OCI-LY7 (cell line): ENCODE measurements around the gene RNF157. TPM values are rescaled to one million over a fixed set of nuclear protein-coding genes. Genes with fewer than 3 reads are reported as not detected.
A peak's percentile ranks its signal among the peaks of the same experiment; 100 is the strongest.

Source experiments
- BruUV-seq: library from RNA; stranded (reverse); fragments of 400-500 nt; replicated peaks from 2 replicates; lab custom pipeline; 2021; lab: Mats Ljungman, UMichigan
- CTCF ChIA-PET: fragments of 300-600 bp; sonication (Branson Sonifier 250); formaldehyde crosslinking; loops from one replicate; lab custom pipeline; 2022; ENCODE audit warnings: antibody characterized with exemption; ENCODE audit not compliant: unreplicated experiment; lab: Charles Lee
- POLR2A ChIA-PET: fragments of 300-600 bp; sonication (Branson Sonifier 250); formaldehyde crosslinking; loops from one replicate; lab custom pipeline; 2022; ENCODE audit warnings: antibody characterized with exemption; lab: Charles Lee
- DNase-seq: peaks from one replicate; pipeline ENCODE4 v3.0.0-alpha.2; 2015; ENCODE audit warnings: low spot score
- H2AFZ ChIP-seq: fragments of 200-600 bp; sonication (generic), shearing (Covaris generic); 2 replicates; pipeline ENCODE4 v1.6.1; 2014; ENCODE audit warnings: mild to moderate bottlenecking, antibody characterized with exemption, low read length, moderate library complexity
- H3K27ac ChIP-seq: fragments of 200-600 bp; sonication (generic); 2 replicates; pipeline ENCODE4 v1.5.1; 2014; ENCODE audit warnings: mixed run types, low read depth, mild to moderate bottlenecking, moderate library complexity, low read length, inconsistent platforms; ENCODE audit not compliant: poor library complexity, severe bottlenecking
- H3K36me3 ChIP-seq: fragments of 200-600 bp; sonication (generic); 2 replicates; pipeline ENCODE4 v1.6.1; 2014; ENCODE audit warnings: mild to moderate bottlenecking, antibody characterized with exemption, low read length, moderate library complexity, mixed read lengths; ENCODE audit not compliant: insufficient read depth
- H3K4me1 ChIP-seq: fragments of 200-600 bp; sonication (generic); 2 replicates; pipeline ENCODE4 v1.5.1; 2014; ENCODE audit warnings: mild to moderate bottlenecking, low read length; ENCODE audit not compliant: insufficient read depth, poor library complexity, severe bottlenecking
- H3K4me2 ChIP-seq: fragments of 200-600 bp; sonication (generic); 2 replicates; pipeline ENCODE4 v1.6.1; 2014; ENCODE audit warnings: mild to moderate bottlenecking, low read length
- H3K4me3 ChIP-seq: fragments of 200-600 bp; sonication (generic); 2 replicates; pipeline ENCODE4 v1.5.1; 2014; ENCODE audit warnings: mild to moderate bottlenecking, low read depth, low read length; ENCODE audit not compliant: poor library complexity, severe bottlenecking
- H3K79me2 ChIP-seq: fragments of 200-600 bp; sonication (generic); 2 replicates; pipeline ENCODE4 v1.6.1; 2016; ENCODE audit warnings: low read depth, mild to moderate bottlenecking, low read length, moderate library complexity, mixed read lengths; ENCODE audit not compliant: insufficient read depth
- H3K9me2 ChIP-seq: fragments of 200-600 bp; sonication (generic); 2 replicates; pipeline ENCODE4 v1.6.1; 2016; ENCODE audit warnings: mild to moderate bottlenecking, low read length, mixed read lengths; ENCODE audit not compliant: insufficient read depth
- H3K9me3 ChIP-seq: fragments of 200-600 bp; sonication (generic); 2 replicates; pipeline ENCODE4 v1.6.1; 2014; ENCODE audit warnings: mild to moderate bottlenecking, mixed run types, low read length, mixed read lengths
- H4K20me1 ChIP-seq: fragments of 200-600 bp; sonication (generic); 2 replicates; pipeline ENCODE4 v1.6.1; 2014; ENCODE audit warnings: mild to moderate bottlenecking, antibody characterized with exemption, low read length, moderate library complexity, mixed read lengths; ENCODE audit not compliant: insufficient read depth
- CTCF ChIP-seq: fragments of 200-600 bp; sonication (generic); conservative IDR thresholded peaks from 2 replicates; pipeline ENCODE4 v1.5.1; 2014; ENCODE audit warnings: mild to moderate bottlenecking, antibody characterized with exemption, low read length, moderate library complexity, mixed read lengths
- EZH2phosphoT487 ChIP-seq: fragments of 200-600 bp; sonication (generic); IDR thresholded peaks from 2 replicates; pipeline ENCODE4 v1.6.1; 2018; ENCODE audit warnings: low read depth, borderline replicate concordance, mild to moderate bottlenecking, mixed run types, antibody characterized with exemption, low read length, moderate library complexity, mixed read lengths
- intact Hi-C: fragments of 100-400 bp; cut with micrococcal nuclease; formaldehyde crosslinking; loops from one replicate; pipeline ENCODE4 v1.10.0; 2022; ENCODE audit not compliant: unreplicated experiment
- total RNA-seq, 2 experiments: library from RNA; depleted of rRNA in 1 of 2; stranded (reverse); fragments of >200 nt in 1 of 2; shearing (Covaris generic) in 1 of 2; gene quantifications; 2 replicates each; pipeline ENCODE4 v1.2.3, GENCODE V29; 2014 to 2022

RNF157 gene
- total RNA-seq, 2 experiments from 2014 or later = 0.28 to 1.3 TPM

- TF ChIP-seq EZH2phosphoT487 (no peak), CTCF (no peak)
- no peaks in the 10 kb centered on the region for H3K36me3 ChIP-seq
- H3K79me2 ChIP-seq = no peaks in the 10 kb centered on the region
- no peak overlapping the region for H3K4me2 ChIP-seq
- ChIA-PET POLR2A (interaction anchor here (0.7 kb wide), 1 partner anchor 1405 kb away, joined by 8 read pairs; no protein-coding TSS in a partner anchor), CTCF (interaction anchor here (0.6 kb wide), 1 partner anchor 9 kb away, joined by 3 read pairs; no protein-coding TSS in a partner anchor)
- no peaks in the 10 kb centered on the region for H3K9me3 ChIP-seq
- H3K27ac ChIP-seq = no peak overlapping the region
- H4K20me1 ChIP-seq = no peaks in the 10 kb centered on the region
- no peak overlapping the region for H3K4me3 ChIP-seq
- no peak for DNase-seq
- intact Hi-C loops = no loop called here
- peaks cover 12% of the 10 kb centered on the region for H3K4me1 ChIP-seq
- H2AFZ ChIP-seq = no peak overlapping the region
- no TSS peak for BruUV-seq
- H3K9me2 ChIP-seq = no peaks in the 10 kb centered on the region
These were observed 46.7 kb downstream of the RNF157 start for GRCh38 chr17:76193591-76193990.

- Histone ChIP-seq H3K9me2 (no peaks in the 10 kb centered on the region), H3K27ac (no peak overlapping the region), H3K9me3 (no peaks in the 10 kb centered on the region), H3K4me1 (peaks cover 23% of the 10 kb centered on the region), H3K36me3 (no peaks in the 10 kb centered on the region), H3K79me2 (no peaks in the 10 kb centered on the region), H3K4me2 (peak overlapping the region; percentile 41), H2AFZ (no peak overlapping the region), H3K4me3 (no peak overlapping the region), H4K20me1 (no peaks in the 10 kb centered on the region)
- BruUV-seq = no TSS peak
- intact Hi-C loops = no loop called here
- peak; percentile 77 for DNase-seq
- ChIA-PET CTCF (interaction anchor here (1.0 to 1.5 kb wide), 3 partner anchors 10 to 15 kb away, joined by 3 to 6 read pairs (median 3); no protein-coding TSS in a partner anchor), POLR2A (interaction anchor here (0.6 to 2.3 kb wide), 9 partner anchors 8 to 162 kb away, joined by 3 to 6 read pairs (median 4); no protein-coding TSS in a partner anchor)
- TF ChIP-seq EZH2phosphoT487 (no peak), CTCF (no peak)
These were observed 48.4 kb downstream of the RNF157 start for GRCh38 chr17:76191896-76192295.

GRCh38 chr17:76189741-76190140 is 50.6 kb downstream of the RNF157 start:
- no peaks in the 10 kb centered on the region for H3K9me2 ChIP-seq
- intact Hi-C loops = no loop called here
- TF ChIP-seq EZH2phosphoT487 = no peak
- TF ChIP-seq CTCF = peak; percentile 29; the same call in 1 of the 2 replicates
- no peak overlapping the region for H3K27ac ChIP-seq
- H3K4me1 ChIP-seq = peaks cover 23% of the 10 kb centered on the region
- ChIA-PET POLR2A (interaction anchor here (0.6 to 1.5 kb wide), 5 partner anchors 12 to 90 kb away, joined by 3 to 6 read pairs (median 4); no protein-coding TSS in a partner anchor), CTCF (interaction anchor here (0.7 kb wide), 1 partner anchor 90 kb away, joined by 3 read pairs; no protein-coding TSS in a partner anchor)
- no peak overlapping the region for H3K4me3 ChIP-seq
- no peak overlapping the region for H3K4me2 ChIP-seq
- H2AFZ ChIP-seq = no peak overlapping the region
- no peaks in the 10 kb centered on the region for H3K36me3 ChIP-seq
- H3K9me3 ChIP-seq = no peaks in the 10 kb centered on the region
- no peaks in the 10 kb centered on the region for H4K20me1 ChIP-seq
- no TSS peak for BruUV-seq
- H3K79me2 ChIP-seq = no peaks in the 10 kb centered on the region
- DNase-seq = no peak
